ENCODE data around the gene CTAG1A.
"Not testable (repeated sequence)": the region's sequence is repeated elsewhere in the genome, so short reads cannot be mapped to it uniquely, and the experiment has no call there.

CTAG1A gene

DNA sequence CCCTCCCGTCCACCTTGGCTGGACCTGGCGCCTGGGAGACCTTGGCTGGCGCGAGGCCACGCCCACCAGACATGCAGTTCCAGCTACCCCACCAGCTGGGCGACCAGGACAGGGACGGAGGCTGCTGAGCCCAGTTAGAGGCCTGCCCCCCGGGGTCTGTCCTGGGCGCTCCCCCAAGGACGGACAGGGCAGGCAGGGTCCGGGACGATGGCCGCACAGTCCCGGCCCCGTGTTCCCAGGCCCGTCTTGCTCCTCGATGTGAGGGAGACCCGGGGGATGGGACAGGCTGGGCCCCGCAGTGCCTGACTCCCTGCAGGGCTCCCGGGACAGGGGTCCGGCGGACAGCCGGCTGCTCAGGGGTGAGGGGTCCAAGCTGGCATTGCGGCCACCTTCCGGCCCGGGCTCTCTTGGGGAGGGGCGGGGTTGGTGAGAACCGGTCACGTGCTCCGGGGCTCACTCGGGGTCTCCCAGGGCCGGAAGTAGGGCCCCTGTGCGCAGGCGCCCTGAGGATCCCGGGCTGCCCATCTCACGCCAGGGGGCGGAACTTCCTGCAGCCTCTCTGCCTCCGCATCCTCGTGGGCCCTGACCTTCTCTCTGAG is at the start of gene CTAG1A:
Gene CTAG1A (plus strand): TSS at position 549 of the 599 bp plus-strand sequence. CDS start 74 bp downstream, outside the sequence.
- DNase-seq (ENCODE audit: low read depth), result not testable (repeated sequence)

DNA sequence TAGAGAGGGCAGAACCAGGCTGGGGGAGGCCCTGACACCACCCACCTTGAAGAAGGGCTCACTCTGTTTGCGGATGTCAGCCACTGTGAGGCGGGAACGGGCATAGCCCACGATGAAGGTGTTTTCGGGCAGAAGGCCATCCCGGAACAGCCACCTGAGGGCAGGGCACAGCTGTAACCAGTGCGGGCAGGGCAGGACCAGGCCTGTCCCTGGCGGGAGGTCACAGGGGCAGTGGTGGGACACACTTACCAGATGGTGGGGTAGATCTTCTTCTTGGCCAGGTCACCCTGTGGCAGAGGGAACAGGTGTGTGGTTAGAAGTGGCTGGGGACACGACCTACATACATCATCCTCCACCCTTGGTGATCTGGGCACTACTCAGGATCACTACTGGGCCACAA is 49.0 kb upstream of the CTAG1A start:
- no peak for DNase-seq (ENCODE audit: low read depth)

GRCh38 chrX:154539077-154539476 is 45.9 kb upstream of the CTAG1A start:
- DNase-seq (ENCODE audit: low read depth), result no peak

GRCh38 chrX:154540365-154540764 is 44.6 kb upstream of the CTAG1A start:
- DNase-seq (ENCODE audit: low read depth), result not testable (repeated sequence)

DNA sequence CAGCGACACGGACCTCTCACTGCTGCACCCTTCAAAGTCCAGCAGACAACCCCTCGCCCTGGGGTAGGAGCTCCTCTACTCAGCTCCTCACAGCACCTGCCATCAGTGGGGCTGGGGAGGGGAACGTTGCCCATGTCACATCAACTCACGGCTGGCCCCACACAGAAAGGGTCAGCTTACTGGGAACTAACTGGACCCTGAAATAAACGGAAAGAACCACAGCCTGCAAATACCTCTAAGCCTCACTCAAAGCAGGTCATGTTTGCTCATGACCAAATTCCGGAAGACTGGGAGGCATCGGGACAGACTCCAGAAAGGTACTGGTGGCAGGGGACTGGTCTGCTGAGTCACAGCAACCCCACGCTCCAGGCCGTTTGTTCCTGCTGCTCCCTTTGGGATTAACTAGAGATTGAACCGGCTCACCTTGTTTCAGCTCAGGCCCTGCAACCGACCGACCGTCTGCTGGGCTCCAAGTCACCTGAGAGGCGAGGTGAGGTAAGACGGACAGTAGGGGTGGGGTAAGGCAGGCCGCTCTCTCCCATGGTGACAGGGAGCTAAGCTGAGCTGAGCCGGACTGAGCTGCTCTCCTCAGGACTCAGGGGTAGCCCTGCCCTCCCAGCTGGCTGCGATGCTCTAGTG is 43.9 kb upstream of the CTAG1A start:
- no peak for DNase-seq (ENCODE audit: low read depth)

DNA sequence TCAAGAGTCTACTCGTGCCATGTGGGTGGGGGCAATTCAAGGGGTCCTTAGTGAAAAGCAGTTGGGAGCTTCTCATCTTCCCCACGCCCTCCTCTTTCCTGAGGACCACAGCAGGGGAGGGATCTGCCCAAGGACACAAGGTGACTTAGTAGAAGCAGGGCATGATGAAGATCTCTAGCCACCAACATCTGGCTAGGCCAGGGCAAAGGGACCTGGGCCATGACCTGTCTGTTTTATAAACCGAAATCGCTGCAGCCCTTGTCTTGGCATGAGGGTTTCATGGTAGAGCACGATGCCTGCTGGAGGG is 43.4 kb upstream of the CTAG1A start:
- DNase-seq (ENCODE audit: low read depth), result no peak

- no peak for DNase-seq (ENCODE audit: low read depth)
These were observed 42.8 kb upstream of the CTAG1A start for GRCh38 chrX:154541896-154542722.

DNA sequence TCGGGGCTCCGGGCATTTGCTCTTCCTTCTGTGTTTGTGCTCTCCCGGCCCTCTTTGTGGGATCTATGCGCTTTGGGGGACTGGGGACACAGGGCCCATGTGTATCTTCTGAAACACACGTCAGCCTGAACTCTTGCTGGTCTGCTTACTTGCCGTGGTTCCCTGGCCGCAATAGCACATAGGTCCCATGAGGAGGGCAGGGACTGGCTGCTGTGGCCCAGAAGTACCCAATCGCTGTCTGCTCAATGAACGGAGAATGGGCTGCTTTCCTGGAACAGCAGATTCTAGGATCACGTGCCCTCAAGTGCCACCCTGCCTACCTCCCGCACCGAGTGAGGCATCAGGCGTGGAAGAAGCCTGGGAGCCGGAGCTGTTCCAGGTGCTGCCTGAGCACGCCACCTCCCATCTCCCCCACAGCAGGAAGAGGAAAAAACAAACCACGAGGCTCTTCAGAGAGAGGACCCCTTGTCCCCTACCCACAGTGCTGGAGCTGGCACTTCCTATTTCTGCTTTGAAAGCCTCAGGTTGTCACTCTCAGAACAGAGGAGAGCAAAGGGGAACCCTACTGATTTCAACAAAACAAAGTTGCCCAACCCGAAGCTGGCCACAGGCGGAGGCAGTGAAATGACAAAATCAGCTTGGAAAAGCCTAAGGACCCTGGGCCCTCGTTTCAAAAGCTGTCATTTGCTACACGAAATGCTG is 42.1 kb upstream of the CTAG1A start:
- no peak for DNase-seq (ENCODE audit: low read depth)

- DNase-seq (ENCODE audit: low read depth), result no peak
These were observed 39.2 kb upstream of the CTAG1A start for GRCh38 chrX:154545673-154546274.

GRCh38 chrX:154546354-154547244 is 38.3 kb upstream of the CTAG1A start, which contains the start of gene G6PD:
G6PD (minus strand) TSS chrX:154546846; CDS start chrX:154546155, 691 bp downstream.
- peak; percentile 74 for DNase-seq (ENCODE audit: low read depth)

GRCh38 chrX:154547245-154548027 is 37.5 kb upstream of the CTAG1A start, which contains the start of gene IKBKG:
IKBKG (plus strand) TSS chrX:154547620; CDS start chrX:154552003, 4,383 bp downstream.
- peak; percentile 78 for DNase-seq (ENCODE audit: low read depth)

GRCh38 chrX:154548028-154548316 is 37.0 kb upstream of the CTAG1A start:
- no peak for DNase-seq (ENCODE audit: low read depth)

DNA sequence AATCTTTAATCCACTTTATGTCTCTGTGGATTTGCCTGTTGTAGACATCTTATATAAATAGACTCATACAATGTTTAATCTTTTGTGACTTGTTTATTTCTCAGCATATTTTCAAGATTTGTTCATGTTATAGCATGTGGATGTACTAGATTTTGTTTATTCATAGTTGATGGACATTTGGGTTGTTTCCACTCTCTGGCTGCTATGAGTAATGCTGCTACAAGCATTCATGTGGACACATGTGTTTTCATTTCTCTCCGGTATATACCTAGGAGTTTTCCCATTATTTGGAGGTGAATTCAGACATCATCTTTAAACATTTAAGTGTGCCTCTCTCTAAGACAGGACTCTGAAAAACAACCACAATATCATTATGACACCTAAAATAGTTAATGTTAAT is 35.2 kb upstream of the CTAG1A start:
- no peak for DNase-seq (ENCODE audit: low read depth)

DNA sequence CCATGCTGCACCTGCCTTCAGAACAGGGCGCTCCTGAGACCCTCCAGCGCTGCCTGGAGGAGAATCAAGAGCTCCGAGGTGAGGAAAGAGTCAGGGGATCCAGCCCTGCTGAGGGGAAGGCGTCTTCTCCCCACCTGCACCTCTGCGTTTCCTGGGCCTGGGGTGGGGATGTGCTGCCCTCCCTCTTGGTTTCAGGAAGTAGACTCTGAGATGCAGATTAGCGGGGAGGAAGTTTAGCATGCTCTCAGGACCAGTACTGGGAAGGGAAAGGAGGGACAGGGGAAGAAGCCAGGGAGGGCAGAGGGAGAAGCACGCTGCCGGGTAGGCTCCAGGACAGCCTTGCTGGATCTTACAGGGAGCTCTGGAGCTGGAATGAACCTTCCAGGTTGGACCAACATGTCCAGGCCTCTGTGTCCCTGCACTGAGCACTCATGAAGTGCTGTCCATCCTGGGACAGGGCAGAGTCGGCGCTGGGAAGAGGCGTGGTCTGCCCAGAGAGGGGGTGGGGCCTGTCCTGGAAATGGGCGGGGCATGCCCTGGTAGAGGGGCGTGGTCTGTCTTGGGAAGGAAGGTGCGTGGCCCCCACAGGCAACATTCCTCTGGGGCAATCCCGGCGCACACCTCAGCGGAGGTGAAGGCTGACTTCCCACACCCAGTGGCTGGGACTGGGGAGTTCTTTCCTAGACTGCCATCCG is 32.7 kb upstream of the CTAG1A start:
- DNase-seq (ENCODE audit: low read depth), result not testable (repeated sequence)

- not testable (repeated sequence) for DNase-seq (ENCODE audit: low read depth)
These were observed 26.8 kb upstream of the CTAG1A start for GRCh38 chrX:154558060-154558690.

DNA sequence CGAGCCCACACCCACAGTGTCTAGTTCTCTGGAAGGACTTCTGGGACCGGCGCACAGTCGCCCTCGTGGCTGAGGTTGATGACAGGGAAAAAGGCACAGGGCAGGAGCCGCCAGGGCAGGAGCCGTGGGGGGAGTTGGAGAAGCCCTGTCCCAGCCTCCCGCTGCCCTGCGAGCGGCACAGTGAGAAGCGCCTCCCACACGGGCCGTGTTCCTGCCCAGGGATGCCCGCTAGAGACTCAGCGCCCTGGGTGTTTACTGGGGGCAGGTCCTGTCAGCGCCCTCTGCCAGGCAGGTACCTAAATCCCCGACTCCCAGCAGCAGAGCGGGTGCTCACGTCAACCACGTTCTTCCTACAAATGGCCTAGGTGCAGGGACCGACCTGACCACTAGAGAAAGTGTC is 26.0 kb upstream of the CTAG1A start:
- DNase-seq (ENCODE audit: low read depth), result not testable (repeated sequence)

GRCh38 chrX:154560326-154560725 is 24.6 kb upstream of the CTAG1A start:
- not testable (repeated sequence) for DNase-seq (ENCODE audit: low read depth)

GRCh38 chrX:154562295-154562694 is 22.6 kb upstream of the CTAG1A start:
- DNase-seq (ENCODE audit: low read depth), result not testable (repeated sequence)

GRCh38 chrX:154570361-154570760 is 14.6 kb upstream of the CTAG1A start:
- DNase-seq (ENCODE audit: low read depth), result not testable (repeated sequence)

Data from activated T-helper 1 cell treated with Interleukin-2 at 50 U/mL for 16 hours (primary cell).